ENCODE measurements around the gene SP2.

SP2 gene

DNA sequence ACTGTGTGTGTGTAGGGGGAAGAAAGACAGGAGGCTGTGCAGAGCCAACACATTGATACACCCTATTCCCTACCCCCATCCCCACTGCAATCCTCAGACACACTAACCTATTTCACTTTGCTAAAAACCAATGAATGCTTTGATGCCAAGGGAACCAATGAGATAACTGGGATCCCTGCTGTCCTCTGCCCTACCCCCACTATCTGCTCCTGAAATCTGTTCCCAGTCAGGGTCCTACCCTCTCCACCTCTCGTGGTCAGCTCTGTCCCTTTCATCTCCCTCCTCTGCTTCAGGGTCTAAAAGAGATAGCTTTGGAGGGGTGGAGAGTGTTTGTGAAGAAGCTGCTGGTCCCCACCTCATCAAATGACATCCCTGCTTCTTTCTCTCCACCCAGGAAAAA, 26.0 kb upstream of the SP2 start:
- no peak for DNase-seq (ENCODE audit: low read depth in 2 of 2)

DNA sequence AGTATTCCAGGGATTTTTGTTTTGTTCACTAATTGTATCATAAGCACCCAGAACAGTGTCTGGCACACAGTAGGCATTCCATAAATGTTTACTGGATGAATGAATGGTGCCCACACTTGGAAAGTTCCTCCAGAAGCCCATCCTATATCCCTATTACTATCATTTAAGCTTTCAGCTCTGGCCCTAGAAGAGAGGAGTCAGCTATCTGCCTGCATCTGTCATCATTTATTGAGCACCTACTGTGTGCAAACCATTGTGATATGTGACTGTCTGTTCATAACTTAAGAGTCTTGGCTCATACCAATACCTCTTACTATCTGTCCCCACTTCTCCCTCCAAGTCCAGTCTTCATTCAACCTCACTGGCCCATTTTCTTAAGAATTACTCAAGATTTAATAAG, 25.0 kb upstream of the SP2 start:
- no peak for DNase-seq (ENCODE audit: low read depth in 2 of 2)

DNA sequence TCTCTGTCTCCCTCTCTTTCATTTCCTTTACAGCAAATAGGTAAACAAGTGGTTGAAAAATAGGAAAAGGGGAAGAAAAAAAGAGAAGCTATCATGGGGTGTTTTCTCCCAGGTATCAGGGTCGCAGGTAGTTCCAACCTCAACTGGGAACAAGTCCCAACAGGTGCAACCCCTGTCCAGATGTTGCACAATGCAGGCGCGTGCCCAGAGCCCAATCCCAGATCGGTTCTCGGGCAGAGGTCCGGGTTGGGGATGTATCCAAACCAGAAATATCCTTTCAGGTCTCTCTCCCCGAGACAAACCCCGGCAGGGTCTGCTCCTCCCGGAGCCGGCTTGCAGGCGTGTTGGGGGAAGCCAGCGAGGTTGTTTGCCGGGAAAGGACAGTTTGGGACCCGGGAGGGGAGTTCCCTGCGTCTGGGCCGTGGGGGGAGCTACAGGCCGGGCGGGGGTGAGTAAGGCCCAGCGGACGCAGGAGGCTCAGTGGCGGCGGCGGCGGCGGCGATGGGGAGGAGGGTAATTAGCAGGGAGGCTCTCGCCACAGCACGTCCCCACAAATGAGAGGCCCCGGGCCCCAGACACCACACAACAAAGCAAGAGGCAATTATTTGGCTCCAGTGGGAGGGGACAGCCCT, 23.9 kb upstream of the SP2 start:
- no peak for DNase-seq (ENCODE audit: low read depth in 2 of 2)

DNA sequence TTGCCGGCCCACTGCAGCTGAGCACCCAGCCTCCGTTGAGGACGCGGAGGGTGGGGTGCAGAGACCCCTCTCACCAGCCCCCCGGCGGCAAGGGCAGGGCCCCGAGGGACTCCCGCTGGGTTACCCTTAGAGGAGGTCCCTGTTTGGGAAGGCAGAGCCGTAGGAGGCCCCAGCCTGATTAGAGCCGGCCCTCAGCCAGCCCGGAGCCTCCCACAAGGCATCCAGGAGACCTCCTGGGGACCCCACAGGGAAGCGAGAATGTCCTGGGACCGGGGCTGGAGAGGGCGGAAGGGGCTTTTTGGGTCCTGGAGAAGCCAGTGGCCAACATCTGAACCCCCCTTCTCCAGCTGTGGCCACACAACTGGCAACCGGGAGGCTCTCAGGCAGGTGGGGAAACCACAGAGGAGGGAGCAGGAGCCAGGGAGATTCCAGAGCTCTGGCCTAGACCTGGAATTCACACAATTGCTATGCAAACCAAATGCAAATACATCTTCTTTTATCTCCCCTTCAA, 23.3 kb upstream of the SP2 start:
- DNase-seq (ENCODE audit: low read depth in 2 of 2): no peak

DNA sequence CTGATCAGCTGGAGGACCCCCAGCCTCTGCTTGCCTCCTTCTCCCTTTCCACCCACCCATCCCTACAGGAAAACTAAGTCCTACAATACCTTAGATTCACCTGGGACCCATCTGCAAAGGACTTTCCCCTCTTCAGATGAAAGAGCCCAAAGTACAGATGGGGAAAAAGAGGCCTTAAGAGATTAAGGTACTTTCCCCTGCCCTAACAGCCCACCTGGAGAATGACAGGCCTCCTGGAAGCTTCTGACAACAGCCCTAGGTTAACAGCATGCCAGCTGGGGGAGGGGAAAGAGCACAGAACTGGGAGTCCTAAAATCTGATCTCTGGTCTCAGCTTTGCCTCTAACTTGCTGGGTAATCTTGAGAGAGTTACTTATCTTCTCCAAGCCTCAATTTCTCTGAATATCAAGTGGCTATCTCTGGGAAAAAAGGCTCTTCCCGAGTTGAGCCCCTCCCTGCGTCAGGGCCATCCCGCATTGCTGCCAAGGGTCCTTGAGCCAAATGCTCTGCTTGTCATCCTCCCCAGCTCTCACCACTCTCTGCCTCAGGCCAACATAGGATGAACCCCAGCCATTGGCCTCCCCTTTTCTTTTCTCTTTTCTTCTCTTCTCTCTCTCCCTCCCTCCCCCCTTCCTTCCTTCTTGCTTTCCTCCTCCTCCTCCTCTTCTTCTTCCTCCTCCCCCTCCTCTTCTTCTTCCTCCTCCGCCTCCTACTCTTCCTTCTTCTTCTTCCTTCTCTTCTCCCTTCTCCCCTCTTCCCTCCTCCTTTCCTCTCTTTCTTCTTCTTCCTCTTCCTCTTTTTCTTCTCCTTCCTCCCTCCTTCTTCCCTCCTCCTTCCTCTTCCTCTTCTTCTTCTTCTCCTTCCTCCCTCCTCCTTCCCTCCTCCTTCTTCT, 22.6 kb upstream of the SP2 start:
- DNase-seq (ENCODE audit: low read depth in 2 of 2): no peak

DNA sequence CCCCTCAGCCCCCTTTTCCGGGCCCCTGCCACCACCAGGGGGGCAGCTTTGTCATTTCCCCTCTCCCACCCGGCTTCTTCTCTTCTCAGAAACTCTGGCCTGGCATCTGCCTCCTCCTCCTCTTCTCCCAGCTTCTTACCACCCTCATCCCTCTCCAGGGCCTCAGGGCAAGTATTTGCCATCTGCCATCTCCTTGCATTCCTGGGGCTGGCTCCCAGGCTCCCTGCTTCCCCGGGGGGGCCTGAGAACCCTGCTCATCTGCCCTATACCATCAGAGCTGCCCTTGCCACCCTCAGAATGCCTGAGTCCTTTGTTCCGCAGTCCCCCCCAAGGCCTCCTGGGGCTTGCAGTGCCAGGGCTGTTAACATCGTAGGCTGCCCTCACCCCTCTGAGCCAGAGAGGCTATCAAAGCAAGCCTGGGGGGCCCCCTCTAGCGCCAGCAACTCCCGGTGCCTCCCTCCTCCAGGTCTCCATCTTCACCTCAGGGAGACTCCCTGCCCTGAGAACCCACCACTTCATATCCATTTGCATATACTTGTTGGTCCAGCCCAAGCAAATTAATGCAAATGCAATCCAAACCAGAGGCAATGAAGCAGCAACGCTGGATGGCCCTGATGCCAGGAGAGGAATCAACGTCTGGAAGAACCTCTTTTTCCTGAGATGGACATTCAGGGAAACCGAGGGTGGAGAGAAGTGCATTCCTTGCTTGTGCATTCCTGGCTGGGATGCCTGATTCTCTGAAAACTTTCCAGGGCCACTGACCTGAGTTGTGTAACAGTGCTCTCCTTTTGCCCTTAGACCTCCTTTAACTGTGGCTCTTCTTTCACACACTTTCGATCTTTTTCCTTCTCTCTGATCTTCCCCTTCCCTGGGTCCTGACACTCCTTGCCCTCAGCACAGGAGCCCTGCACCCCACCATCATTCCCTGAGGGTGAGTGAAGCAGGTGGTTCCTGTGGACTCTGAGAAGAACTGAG, 20.7 kb upstream of the SP2 start:
- no peak for DNase-seq (ENCODE audit: low read depth in 2 of 2)

DNA sequence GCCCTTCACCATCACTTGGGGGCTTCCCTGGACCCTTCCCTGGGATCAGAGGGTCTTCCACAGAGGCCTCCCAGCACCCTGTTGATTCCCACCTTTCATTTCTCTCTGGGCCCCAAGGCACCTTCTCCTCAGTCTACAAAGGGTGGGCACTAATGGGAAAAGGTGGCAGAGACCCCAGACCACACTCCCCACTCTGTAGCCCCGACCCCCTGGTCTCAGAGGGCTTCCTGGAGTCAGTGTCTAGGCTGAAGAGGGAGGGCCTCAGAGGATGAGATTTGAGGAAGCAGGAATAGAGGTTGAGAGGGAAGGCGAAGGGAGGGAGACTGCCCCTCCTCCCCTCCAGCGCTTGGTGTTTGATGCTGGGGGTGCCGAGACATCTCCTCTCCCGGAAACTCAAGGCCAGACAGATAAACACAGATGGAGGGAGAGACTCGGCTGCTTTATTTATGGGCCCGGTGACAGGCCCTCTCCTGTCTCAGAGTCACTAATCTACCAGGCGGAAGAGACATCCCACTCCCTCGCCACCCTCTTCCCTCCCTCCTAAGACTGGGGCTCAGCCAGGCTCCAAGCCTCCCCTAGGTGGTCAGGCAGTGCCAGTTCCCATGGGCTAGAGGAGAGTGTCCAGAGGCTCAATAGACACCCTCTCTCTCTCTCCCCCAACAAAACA, 18.5 kb upstream of the SP2 start:
- DNase-seq (ENCODE audit: low read depth in 2 of 2): no peak

DNA sequence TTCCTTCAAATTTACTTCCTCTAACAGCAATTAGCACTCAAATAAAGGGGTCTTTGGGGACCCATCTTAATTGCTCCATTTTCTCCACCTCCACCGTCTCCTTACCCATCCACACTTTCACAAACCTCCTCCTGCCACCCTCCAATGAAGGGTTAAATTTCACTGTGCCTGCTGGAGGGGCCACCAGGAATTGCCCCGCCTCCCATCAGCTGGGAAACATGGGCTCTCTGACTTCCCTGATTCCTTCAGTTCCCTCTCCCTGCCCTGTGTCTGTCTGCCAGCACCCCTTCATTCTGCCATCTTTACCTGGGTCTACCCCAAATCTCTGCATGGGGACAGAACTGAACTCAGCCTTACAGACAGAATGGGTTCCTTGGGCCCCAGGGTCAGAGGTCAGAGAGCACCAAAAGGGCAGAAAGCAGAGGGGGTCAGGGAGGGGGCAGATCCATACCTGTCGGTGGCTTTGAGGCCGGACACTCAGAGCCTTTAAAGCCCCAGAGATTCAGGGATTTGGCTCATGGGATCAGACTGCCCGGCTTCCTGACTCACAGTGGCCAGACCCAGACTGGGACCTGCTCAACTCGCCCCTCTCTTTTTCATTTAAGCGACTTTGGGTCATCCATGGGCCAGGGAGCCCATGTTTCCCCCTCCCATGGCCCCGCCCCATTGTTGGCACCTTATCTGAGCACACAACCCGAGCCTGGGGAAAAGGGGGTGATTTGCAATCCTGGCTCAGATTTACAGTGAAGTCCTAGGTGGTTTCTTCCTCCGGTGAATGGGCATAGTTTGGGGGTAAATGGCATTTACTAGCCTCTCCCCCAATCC, 17.6 kb upstream of the SP2 start:
- no peak for DNase-seq (ENCODE audit: low read depth in 2 of 2)

DNA sequence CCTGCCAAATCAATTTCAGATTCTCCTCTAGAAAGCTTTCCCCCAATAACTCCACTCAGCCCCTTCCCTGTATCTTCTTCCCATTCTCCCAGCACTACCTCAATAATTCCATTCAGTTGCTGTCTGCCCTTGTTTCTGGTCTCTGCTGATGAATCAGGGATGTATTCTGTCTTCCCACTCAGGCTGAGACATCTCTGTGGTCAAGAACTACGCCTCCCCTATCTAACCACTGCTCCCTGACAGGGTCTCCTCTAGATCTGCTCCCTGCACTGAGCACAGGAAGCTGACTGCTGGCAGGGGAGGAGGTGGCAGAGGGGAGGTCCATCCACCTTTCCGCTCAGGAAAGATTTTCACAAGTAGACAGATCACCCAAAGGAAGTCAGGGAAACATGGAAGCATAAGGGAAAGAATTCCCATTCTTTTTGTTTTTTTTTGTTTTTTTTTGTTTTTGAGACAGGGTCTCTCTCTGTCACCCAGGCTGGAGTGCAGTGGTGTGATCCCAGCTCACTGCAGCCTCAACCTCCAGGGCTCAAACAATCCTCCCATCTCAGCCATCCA, 16.9 kb upstream of the SP2 start:
- DNase-seq (ENCODE audit: low read depth in 2 of 2): no peak

DNA sequence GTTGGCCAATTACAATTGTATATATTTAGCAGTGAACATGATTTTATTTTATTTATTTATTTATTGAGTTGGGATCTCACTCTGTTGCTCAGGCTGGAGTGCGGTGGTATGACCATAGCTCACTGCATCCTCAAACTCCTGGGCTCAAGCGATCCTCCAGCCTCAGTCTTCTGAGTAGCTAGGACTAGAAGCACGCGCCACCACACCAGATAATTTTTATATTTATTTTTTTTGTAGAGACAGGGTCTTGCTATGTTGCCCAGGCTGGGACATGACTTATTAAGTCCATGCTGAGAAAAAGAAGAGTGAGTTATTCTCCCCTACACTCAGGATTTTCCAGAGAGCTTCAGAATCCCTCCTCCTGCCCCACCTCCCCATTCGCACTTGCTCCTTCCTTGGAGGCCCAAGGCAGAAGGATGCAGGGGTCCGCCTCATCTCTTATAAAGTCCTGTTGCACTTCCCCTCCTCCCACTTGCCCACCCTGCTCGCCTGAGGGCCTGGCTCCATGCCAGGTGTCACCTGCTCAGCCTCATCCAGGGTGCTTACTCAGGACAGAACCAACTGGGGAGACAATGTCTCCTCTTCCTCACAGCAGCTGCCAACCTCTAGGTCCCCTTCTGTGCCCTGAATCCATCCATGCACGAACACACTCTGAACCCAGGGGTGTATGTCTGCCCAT, 16.1 kb upstream of the SP2 start:
- no peak for DNase-seq (ENCODE audit: low read depth in 2 of 2)

DNA sequence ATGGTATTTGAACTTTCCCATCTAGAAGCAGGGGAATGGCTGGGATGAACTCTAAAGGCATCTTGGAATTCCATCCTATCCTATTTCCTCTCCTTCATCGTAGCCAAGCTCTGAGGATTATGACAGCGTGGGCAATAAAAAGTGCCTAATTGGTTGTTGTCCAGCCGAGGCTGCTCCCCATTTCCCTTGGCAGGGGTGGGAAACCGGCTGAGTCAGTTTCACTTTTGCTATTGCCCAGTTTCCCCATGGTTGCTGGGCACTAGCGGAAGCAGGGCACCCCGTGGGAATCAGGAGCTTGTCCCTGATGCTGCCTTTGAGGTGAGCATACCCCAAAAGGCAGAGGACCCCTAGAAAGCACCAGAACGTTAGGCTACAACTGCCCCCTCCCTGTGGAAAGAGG, 13.8 kb upstream of the SP2 start:
- DNase-seq (ENCODE audit: low read depth in 2 of 2): no peak

DNA sequence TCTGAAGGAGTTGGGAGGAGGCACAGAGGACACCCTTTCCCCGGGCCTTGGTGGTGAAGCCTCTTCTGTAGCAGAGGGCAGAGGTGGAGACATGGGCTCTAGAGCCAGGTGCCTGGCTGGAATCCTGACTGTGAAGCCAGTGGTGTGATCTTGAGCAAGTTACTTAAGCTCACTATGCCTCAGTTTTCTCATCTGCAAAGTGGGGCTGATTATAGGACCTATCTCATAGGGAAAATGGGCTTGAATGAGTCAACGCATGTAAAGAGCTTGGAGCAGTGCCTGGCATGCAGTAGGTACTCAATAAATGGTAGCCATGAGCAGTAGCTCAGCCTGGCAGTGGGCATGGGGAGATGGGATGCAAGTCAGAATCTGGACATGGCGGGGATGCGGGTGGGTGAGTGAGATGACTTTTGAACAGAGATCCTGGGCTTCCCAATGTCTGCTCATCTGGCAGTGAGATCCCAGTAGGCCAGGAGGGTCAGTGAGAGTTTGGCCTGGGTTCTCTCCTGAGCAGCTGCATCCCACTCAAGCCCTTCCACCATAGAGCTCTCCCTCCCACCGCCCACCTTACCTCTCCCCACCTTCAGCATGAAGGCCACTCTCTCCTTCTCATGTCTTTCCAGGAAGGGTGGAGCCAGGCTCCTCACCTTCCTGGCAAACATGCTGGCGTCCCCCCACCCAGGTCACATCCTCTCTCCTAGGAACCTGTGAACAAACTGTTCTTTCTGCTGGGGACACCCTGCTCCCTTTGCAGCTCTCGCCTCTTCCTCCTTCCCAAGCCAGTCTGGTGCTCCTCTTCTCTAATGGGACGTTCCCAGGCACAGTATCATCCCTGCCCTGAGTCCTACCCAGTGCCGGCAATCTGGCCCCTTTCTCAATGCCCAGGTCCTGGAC, 13.1 kb upstream of the SP2 start:
- DNase-seq (ENCODE audit: low read depth in 2 of 2): no peak

DNA sequence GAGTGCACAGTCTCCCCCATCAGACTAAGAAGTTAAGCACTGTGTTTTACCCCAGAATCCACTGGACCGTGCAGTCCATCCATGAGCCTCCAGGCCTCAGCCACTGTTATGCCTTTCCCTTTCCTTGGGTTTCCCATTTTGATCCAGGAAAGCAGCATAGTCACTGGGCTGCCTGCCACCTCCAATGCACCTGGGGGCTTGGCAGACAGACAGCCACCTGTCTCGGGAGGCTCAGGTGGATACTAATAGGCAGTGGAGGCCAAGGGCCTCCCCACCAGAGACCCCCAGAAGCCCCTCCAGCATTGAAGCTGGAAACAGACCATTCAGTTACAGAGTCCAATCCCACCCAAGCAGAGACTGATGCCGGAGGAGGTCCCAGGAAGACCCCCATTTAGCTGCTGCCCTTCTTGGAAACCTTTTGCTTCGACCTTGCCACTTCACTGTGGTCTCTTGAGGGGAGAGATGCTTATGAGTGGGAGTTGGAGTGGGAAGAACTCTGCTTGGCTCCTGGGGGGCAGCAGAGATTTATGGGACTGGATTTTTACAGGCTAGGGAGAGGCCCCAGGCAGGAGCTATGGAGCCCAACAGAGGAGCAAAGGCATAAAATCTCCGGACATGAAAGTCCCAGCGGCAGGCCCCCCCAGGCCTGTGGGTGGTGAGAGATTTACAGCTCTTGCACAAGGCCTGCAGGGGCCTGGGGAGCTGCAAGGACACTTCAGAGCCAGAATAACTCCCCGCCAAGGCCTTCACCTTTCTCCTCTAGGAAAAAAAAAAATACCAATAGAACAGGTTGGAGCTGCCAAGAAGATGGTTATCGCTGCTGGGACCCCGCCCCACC, 12.2 kb upstream of the SP2 start:
- DNase-seq (ENCODE audit: low read depth in 2 of 2): no peak

DNA sequence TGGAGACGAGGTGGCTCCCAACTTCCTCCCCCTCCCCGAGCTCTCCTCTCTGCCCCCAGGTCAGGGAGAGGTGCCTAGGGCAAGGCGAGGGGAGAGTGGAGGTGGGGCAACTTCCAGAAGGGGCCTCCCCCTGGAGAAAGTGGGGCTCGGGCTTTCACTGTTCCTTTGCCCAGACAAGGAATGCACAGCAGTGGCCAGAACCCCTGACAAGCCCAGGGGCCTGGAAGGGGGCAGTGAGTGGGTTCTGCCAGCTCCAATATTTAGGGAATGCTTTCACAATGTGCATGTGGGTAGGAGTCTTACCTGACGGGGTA, 11.7 kb upstream of the SP2 start:
- DNase-seq (ENCODE audit: low read depth in 2 of 2): no peak

DNA sequence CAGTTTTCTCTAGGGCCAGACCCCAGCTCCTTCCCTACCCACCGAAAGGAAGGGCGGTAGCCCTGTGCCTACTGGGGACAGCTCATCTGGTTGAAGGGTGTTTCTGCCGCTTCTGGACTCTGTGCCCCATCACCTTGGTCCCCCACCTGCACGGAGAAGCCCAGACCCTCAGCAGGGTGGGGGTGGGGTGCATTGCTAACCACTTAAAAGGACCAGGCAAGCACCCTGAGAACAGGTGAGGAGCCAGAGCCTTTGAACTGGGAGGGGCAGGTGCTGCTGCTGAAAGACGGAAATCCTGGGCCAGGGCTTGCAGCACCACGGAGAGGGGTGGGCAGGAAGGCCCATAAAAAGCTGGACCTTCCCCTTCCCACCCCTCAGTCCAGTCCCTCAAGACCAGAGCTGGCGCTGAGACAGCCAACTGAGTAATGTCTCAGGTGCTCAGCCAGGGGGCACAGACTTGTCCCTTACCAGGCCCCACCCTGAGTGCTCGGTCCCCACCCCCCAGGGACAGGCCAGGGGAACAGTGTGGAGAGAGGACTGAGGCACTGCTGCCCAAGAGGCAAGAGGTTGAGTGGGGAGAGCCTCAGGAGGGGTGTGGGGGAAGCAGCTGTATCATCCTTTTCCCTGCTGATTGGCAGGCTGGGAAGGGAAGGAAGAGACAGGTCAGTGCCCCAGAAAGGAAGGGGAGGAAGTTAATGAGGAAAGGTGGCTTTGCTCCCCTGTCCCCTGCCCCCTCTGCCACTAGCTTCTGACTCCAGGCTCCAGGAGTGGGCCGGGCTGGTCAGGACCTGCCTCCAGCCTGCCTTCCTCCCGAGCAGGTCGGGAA, 10.9 kb upstream of the SP2 start:
- DNase-seq (ENCODE audit: low read depth in 2 of 2): no peak

DNA sequence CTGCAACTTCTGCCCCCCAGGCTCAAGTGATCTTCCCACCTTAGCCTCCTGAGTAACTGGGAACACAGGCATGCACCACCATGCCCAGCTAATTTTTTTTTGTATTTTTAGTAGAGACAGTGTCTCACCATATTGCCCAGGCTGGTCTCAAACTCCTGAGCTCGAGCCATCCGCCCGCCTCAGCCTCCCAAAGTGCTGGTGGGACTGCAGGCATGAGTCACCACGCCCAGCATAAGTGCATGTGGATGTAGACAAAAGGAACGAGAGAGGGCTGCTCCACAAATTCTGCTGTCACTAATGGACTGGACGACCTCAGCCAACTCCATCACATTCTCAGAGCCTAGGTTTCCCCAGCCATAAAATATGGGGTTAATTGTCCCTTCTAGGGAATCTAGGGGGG, 7.7 kb upstream of the SP2 start:
- DNase-seq (ENCODE audit: low read depth in 2 of 2): no peak
